WERI-Rb-1 (cell line): ENCODE results near the gene STX10.

ENCODE experiments used
- DNase-seq: peaks from one replicate; pipeline ENCODE4 v3.0.0-alpha.2; 2020
- H3K27ac ChIP-seq: fragments of 250-450 bp; sonication (Bioruptor Pico); 2 replicates; pipeline ENCODE4 v1.5.1; 2020; ENCODE audit warnings: mild to moderate bottlenecking, moderate library complexity
- H3K27me3 ChIP-seq: fragments of 250-450 bp; sonication (Bioruptor Pico); 2 replicates; pipeline ENCODE4 v1.5.1; 2021; ENCODE audit warnings: mild to moderate bottlenecking, low read depth, moderate library complexity; ENCODE audit not compliant: insufficient read depth, severe bottlenecking
- H3K36me3 ChIP-seq: fragments of 250-450 bp; sonication (Bioruptor Pico); 2 replicates; pipeline ENCODE4 v1.5.1; 2020; ENCODE audit warnings: mild to moderate bottlenecking, moderate library complexity
- H3K4me3 ChIP-seq: 2 replicates; pipeline ENCODE4 v1.5.1; 2011; ENCODE audit warnings: low read depth, mild to moderate bottlenecking, control low read depth, low read length
- H3K9me3 ChIP-seq: fragments of 250-450 bp; sonication (Bioruptor Pico); 2 replicates; pipeline ENCODE4 v1.5.1; 2021; ENCODE audit warnings: mild to moderate bottlenecking, moderate library complexity; ENCODE audit not compliant: severe bottlenecking
- TF ChIP-seq, protein P1 (sequence below): IDR thresholded peaks from 2 replicates; pipeline ENCODE4 v1.5.1; 2011; ENCODE audit warnings: low read depth, mild to moderate bottlenecking, control low read depth, inconsistent platforms, low read length

The STX10 gene

DNA sequence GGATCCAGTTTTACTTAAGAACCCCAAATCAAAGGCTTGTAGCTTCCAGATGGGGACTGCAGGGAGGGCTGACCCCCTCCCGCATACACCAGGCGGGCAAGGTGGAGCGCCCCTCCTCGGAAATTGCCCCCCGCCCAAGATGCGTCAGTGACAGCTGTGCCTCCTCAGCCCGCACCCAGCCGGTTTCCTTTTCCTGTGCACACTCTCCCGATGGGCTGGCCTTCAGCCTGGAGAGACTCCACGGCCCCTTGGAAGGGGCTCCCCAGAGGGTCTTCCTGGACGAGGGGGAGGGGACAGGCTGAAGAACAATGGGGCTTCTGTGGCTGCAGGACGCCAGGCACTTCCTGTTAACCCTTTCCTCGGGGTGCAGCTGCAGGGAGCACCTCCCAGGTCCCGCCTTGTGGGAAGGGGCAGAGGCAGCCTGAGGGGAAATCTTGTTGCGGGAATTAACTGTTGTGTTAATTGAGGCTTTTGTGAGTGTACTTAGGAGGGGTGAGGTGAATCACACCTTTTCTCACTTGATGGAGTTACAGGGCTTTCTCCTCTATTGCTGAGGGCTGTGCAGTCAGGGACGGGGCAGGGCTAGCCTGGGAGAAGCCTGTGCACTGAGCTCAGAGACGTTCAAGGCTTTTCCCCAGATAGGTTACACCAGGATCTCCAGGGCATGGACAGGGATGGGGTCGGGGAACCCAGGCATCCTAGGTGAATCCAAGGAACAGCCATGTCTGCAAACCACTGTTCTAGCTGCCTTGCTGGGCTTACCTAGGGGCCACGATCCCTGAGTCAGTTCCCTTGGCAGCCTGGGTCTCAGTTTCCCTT lies 14.4 kb upstream of the STX10 start:
- Histone ChIP-seq H3K36me3 (no peaks in the 10 kb centered on the region), H3K27me3 (no peaks in the 10 kb centered on the region), H3K9me3 (no peaks in the 10 kb centered on the region), H3K27ac (peak overlapping the region; percentile 100), H3K4me3 (peak overlapping the region; percentile 66)
- peak; percentile 86 for DNase-seq
- TF ChIP-seq, protein P1, sequence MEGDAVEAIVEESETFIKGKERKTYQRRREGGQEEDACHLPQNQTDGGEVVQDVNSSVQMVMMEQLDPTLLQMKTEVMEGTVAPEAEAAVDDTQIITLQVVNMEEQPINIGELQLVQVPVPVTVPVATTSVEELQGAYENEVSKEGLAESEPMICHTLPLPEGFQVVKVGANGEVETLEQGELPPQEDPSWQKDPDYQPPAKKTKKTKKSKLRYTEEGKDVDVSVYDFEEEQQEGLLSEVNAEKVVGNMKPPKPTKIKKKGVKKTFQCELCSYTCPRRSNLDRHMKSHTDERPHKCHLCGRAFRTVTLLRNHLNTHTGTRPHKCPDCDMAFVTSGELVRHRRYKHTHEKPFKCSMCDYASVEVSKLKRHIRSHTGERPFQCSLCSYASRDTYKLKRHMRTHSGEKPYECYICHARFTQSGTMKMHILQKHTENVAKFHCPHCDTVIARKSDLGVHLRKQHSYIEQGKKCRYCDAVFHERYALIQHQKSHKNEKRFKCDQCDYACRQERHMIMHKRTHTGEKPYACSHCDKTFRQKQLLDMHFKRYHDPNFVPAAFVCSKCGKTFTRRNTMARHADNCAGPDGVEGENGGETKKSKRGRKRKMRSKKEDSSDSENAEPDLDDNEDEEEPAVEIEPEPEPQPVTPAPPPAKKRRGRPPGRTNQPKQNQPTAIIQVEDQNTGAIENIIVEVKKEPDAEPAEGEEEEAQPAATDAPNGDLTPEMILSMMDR: no peak

DNA sequence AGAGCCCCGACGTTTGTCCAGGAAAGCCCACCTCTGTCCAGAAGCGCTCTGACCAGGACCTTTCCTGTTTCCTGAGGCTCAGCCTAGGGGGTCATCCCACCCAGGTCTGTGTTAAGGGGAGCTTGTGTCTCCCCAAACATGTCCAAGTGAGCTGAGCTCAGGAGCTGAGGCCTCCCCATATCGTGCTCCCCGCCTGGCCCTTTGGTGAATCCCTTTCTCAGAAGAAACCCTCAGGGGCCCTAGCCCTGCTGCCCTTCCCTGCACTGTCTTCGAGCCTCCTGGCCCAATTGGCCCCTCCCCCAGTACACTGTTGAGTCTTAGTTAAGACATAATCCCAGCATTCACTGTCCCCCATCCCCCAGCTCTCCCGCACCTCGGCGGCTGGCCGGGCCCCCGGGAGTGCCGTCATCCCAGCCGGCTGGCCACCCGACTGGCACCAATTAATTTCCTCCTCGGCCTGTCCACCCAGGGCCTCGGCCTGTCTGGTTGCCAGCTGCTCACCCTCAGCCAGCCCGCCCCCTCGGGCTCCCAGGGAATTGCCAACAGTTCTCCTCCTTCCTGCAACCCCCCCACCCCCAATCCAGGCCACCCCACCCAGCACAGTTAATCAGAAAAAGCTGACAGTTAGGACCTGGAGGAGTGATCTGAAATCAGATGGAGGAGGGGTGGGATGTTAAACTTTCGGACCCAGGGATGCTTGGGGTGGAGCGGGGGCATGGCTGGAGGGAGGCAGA lies 13.6 kb upstream of the STX10 start:
- no peaks in the 10 kb centered on the region for H3K9me3 ChIP-seq
- DNase-seq: peak; percentile 98
- H3K27ac ChIP-seq: peak overlapping the region; percentile 100
- no peaks in the 10 kb centered on the region for H3K27me3 ChIP-seq
- H3K4me3 ChIP-seq: peak overlapping the region; percentile 66
- no peaks in the 10 kb centered on the region for H3K36me3 ChIP-seq
- TF ChIP-seq, protein P1: no peak

DNA sequence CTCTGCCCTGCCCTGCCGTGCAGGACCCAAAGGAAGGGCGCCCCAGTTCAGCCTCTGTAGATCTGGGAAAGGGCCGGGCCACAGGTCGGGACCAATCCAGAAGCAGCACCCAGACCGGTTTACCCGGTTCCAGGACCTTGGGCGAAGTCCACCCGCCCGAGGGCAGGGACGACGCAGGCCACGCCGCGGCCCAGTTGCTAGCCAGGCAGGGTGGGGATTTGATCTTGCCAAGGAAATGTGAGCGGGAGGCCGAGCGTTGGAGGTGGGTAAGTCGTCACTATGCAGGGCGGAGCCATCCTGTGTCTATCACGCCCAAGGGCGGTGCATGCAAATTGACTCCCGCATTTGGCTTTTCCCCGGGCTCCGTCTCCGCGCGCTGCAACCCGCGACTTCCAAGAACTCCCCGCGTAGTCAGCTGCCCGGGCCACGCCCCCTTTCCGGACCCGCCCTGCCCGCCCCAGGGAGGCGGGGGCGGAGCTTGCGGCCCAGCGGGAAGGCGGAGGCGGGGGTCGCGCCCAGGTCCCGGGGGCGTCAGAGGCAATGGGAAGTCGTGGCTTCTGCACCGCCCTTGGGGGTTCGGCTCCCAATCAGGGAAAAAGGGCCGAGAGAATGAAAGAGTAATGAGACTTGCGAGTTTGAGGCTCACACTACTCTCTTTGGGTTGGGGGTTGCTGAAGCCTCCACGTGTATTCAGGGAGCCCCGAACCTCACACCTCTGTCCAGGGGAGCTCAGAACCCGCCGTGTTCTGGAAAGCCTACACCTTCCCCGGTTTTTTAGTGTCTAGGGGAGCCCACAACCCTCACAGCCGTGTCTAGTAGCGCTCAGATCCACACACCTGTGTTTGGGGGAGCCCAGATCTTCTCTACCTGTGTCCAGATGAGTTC lies 12.8 kb upstream of the STX10 start:
- TF ChIP-seq, protein P1: no peak
- no peaks in the 10 kb centered on the region for H3K36me3 ChIP-seq
- H3K9me3 ChIP-seq: no peaks in the 10 kb centered on the region
- peak; percentile 99 for DNase-seq
- H3K27ac ChIP-seq: peak overlapping the region; percentile 100
- H3K4me3 ChIP-seq: peak overlapping the region; percentile 66
- H3K27me3 ChIP-seq: no peaks in the 10 kb centered on the region

DNA sequence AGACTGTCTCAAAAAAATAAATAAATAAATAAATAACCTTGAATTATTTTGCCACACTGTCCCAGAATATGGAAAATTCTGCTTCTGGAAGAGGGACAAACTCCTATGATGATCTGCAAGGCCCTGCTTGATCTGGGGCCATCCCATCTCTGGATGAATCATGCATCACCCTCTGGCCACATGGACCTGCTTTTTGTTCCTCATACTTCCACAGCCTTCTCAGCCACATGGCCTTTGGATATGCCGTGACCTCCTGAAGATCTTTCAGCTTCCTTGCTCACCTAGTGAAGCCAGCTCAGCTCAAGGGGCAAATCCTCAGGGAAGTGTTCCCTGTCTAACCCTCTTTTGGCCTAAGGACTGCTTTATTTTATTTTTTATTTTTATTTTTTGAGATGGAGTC lies 10.4 kb upstream of the STX10 start:
- no peaks in the 10 kb centered on the region for H3K27me3 ChIP-seq
- H3K27ac ChIP-seq: no peak overlapping the region
- H3K4me3 ChIP-seq: no peak overlapping the region
- no peak for DNase-seq
- H3K36me3 ChIP-seq: no peaks in the 10 kb centered on the region; the same call in 1 of the 2 replicates
- no peaks in the 10 kb centered on the region for H3K9me3 ChIP-seq
- TF ChIP-seq, protein P1: no peak

DNA sequence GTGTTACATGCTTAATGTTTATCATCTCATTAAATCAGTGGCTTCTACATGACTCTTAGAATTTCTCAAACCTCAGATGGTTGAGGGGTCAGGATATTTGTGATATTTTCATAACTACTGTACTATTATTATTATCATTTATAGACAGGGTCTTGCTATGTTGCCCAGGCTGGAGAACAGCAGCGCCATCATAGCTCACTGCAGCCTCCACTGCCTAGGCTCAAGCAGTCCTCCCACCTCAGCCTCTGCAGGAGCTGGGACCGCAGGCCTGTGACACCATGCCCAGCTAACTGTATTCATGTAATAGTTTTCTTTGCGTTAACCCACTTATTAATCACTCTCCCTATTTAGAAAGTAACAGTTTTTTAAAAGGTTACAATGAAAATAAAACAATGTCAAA lies 9.5 kb upstream of the STX10 start:
- Histone ChIP-seq H3K27ac (no peak overlapping the region), H3K4me3 (no peak overlapping the region), H3K36me3 (no peaks in the 10 kb centered on the region; the same call in 1 of the 2 replicates), H3K9me3 (no peaks in the 10 kb centered on the region), H3K27me3 (no peaks in the 10 kb centered on the region)
- DNase-seq: no peak
- TF ChIP-seq, protein P1: no peak
